Measurements from ENCODE around the gene CAD.

DNA sequence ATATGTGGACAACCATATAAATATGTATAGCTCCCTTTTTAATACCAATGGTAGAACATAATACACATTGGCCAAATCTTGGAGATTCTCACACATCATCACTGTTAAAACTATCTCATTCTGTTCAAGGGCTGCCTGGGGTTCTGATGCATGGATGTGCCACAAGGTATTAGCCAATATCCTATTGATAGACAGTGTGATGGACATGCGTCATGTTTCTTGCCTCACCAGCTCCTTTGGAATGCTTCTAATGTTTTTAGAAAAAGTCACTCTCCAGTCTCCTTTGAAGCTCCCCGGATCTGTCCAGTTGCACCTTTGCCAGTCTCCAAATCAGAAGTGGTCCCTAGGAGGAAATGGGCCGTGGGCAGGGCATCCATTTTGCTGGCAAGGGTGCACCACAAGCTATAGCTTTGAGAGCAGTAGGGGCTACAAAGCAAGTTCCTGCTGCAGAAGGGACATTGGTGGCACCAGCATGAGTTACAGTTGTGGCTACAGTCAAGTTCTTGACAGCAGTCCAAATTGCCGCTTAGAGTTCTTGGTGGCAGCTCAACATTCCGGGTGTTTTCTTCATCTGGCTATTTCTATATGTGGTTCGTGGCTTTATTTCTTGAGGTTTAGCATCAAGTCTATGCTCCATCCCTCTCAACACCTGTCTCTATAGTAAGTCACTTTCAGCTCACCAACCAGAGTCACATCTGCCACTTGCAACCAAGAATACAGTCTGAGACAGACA, 30.4 kb upstream of the CAD start:
- TF ChIP-seq, protein P1, sequence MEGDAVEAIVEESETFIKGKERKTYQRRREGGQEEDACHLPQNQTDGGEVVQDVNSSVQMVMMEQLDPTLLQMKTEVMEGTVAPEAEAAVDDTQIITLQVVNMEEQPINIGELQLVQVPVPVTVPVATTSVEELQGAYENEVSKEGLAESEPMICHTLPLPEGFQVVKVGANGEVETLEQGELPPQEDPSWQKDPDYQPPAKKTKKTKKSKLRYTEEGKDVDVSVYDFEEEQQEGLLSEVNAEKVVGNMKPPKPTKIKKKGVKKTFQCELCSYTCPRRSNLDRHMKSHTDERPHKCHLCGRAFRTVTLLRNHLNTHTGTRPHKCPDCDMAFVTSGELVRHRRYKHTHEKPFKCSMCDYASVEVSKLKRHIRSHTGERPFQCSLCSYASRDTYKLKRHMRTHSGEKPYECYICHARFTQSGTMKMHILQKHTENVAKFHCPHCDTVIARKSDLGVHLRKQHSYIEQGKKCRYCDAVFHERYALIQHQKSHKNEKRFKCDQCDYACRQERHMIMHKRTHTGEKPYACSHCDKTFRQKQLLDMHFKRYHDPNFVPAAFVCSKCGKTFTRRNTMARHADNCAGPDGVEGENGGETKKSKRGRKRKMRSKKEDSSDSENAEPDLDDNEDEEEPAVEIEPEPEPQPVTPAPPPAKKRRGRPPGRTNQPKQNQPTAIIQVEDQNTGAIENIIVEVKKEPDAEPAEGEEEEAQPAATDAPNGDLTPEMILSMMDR (IDR thresholded peaks at IDR 0.05) = no peak
- TF ChIP-seq, protein P2, sequence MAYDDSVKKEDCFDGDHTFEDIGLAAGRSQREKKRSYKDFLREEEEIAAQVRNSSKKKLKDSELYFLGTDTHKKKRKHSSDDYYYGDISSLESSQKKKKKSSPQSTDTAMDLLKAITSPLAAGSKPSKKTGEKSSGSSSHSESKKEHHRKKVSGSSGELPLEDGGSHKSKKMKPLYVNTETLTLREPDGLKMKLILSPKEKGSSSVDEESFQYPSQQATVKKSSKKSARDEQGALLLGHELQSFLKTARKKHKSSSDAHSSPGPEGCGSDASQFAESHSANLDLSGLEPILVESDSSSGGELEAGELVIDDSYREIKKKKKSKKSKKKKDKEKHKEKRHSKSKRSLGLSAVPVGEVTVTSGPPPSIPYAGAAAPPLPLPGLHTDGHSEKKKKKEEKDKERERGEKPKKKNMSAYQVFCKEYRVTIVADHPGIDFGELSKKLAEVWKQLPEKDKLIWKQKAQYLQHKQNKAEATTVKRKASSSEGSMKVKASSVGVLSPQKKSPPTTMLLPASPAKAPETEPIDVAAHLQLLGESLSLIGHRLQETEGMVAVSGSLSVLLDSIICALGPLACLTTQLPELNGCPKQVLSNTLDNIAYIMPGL (CRISPR knock-in tag; IDR thresholded peaks at IDR 0.05; ENCODE audit: borderline replicate concordance) = no peak
- TF ChIP-seq, protein P3, sequence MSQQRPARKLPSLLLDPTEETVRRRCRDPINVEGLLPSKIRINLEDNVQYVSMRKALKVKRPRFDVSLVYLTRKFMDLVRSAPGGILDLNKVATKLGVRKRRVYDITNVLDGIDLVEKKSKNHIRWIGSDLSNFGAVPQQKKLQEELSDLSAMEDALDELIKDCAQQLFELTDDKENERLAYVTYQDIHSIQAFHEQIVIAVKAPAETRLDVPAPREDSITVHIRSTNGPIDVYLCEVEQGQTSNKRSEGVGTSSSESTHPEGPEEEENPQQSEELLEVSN (IDR thresholded peaks at IDR 0.05; ENCODE audit: borderline replicate concordance, low read depth) = no peak
- TF ChIP-seq CHD2 (IDR thresholded peaks at IDR 0.05; ENCODE audit: low read length, partially characterized antibody) = no peak
- TF ChIP-seq MAZ (IDR thresholded peaks at IDR 0.05; ENCODE audit: borderline replicate concordance, low read depth, low read length) = no peak
- TF ChIP-seq, protein P4, sequence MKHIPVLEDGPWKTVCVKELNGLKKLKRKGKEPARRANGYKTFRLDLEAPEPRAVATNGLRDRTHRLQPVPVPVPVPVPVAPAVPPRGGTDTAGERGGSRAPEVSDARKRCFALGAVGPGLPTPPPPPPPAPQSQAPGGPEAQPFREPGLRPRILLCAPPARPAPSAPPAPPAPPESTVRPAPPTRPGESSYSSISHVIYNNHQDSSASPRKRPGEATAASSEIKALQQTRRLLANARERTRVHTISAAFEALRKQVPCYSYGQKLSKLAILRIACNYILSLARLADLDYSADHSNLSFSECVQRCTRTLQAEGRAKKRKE (CRISPR knock-in tag; IDR thresholded peaks at IDR 0.05; ENCODE audit: low read depth) = no peak
- TF ChIP-seq POLR2A (IDR thresholded peaks at IDR 0.05; ENCODE audit: low read length) = no peak
- TF ChIP-seq, protein P5, sequence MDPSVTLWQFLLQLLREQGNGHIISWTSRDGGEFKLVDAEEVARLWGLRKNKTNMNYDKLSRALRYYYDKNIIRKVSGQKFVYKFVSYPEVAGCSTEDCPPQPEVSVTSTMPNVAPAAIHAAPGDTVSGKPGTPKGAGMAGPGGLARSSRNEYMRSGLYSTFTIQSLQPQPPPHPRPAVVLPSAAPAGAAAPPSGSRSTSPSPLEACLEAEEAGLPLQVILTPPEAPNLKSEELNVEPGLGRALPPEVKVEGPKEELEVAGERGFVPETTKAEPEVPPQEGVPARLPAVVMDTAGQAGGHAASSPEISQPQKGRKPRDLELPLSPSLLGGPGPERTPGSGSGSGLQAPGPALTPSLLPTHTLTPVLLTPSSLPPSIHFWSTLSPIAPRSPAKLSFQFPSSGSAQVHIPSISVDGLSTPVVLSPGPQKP (IDR thresholded peaks at IDR 0.05; ENCODE audit: low read depth, low read length) = no peak
- no peak for TF ChIP-seq EP300 (IDR thresholded peaks at IDR 0.05)
- TF ChIP-seq CEBPB (IDR thresholded peaks at IDR 0.05) = no peak
- TF ChIP-seq, protein P6, sequence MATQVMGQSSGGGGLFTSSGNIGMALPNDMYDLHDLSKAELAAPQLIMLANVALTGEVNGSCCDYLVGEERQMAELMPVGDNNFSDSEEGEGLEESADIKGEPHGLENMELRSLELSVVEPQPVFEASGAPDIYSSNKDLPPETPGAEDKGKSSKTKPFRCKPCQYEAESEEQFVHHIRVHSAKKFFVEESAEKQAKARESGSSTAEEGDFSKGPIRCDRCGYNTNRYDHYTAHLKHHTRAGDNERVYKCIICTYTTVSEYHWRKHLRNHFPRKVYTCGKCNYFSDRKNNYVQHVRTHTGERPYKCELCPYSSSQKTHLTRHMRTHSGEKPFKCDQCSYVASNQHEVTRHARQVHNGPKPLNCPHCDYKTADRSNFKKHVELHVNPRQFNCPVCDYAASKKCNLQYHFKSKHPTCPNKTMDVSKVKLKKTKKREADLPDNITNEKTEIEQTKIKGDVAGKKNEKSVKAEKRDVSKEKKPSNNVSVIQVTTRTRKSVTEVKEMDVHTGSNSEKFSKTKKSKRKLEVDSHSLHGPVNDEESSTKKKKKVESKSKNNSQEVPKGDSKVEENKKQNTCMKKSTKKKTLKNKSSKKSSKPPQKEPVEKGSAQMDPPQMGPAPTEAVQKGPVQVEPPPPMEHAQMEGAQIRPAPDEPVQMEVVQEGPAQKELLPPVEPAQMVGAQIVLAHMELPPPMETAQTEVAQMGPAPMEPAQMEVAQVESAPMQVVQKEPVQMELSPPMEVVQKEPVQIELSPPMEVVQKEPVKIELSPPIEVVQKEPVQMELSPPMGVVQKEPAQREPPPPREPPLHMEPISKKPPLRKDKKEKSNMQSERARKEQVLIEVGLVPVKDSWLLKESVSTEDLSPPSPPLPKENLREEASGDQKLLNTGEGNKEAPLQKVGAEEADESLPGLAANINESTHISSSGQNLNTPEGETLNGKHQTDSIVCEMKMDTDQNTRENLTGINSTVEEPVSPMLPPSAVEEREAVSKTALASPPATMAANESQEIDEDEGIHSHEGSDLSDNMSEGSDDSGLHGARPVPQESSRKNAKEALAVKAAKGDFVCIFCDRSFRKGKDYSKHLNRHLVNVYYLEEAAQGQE (IDR thresholded peaks at IDR 0.05) = no peak

Data from A549 (cell line).